Stimulated activated CD8-positive, alpha-beta memory T cell treated with anti-CD3 and anti-CD28 coated beads, Interleukin-7, amount 100 ng/mL, for 48 hours (primary cell): Measurements from ENCODE around the gene GBGT1.
"Not testable (repeated sequence)": the region's sequence is repeated elsewhere in the genome, so short reads cannot be mapped to it uniquely, and the experiment has no call there.

Experiments
- DNase-seq, 2 donors: peaks; one replicate each; pipeline ENCODE4 v3.0.0-alpha.2; 2020; ENCODE audit warnings: low read depth in 1 of 2; ENCODE audit errors: extremely low read depth in 1 of 2

GBGT1 gene

DNA sequence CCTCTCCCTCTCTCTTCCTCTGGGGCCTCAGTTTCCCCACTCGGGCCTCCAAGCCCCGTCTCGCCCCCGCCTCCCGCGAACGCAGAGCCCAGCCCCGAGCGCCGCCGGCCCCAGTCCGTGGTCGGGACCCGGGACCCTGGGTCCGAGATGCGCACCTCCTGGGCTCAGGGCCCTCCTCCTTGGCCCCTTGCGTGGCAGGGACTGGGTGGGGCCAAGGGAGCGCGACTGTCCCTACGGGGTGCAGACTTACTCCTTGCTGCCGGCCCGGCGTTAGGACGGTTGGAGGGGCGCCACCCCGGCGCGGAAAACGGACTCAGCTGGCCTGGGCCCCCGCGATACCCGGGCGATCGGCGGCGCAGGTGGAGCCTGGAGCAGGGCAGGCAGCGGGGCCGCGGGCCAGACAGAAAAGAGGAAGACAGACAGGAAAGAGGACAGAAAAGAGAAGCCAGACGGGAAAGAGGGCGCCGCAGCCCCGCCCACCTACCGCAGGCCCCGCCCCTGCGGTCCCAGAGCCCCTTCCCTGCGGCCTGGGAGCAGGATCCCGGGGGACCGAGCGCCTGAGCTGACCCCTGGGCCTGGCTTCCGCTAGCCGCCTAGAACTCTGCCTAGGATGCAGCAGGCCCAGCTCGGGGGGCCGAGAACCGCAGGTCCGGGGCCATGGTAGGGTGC, at the start of gene GBGT1:
TSS of gene GBGT1 (minus strand) at position 411 of the 669 bp plus-strand sequence. CDS start 1,502 bp downstream, outside the sequence.
- DNase-seq: no peak

DNA sequence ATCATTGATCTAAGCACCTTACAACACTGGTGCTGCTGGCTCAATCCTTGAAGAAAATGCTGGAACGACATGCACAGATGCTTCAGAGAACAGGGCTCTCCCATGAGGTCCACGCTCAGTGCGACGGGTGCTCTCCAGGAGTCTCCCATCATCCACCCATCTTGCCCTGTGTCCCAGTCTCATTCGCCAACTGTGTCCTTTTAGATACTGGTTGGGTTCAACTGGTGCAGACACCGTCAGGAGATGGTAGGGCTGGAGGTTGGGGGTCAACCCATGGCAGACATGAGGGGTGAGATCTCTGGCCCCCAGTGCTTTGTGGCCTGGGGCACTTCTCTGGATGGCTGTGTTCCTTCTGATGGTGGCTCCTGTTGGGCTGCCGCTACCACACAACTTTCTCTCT, 46.9 kb upstream of the GBGT1 start:
- DNase-seq: no peak

GRCh38 chr9:133210202-133210532, 46.5 kb upstream of the GBGT1 start:
- DNase-seq: no peak

DNA sequence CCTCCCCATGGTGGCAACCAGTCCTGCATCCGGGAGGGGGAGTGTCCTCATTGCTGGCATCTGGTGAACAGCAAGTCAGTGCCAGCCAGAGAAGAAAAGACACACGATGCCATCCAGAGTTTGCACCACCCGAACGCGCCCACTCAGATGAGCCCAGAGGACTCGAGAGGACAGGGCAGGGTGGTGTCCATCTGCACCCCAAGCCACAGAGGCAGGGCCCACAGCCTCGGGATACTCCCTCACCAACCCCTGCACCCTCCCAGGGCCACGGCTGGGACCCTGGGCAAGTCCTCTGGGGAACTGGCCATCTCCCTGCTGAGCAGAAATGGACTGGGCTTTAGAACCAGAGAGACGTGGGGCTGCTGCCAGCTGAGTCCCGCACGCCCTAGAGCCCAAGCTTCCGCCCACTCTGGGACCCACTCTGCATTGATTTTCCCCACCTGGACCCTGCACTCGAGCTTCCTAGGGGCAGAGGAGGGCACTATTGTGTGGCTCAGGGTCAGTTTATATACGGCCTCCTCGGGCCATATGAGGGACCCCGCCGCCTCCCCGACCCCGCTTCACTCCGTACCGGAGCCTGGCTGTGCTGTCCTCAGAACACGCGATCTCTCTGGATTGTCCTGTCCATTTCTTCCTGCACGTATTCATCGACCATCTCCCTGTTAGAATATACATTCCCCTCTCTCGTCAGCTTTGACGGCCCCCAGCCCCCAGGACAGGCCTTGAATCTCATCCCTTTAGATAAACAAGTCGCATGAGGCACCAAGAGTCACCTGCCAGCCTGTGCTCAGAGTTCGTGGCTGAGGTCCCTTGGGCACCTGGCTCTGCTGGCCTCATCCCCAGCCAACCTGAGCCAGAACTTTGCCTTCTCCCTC, 45.9 kb upstream of the GBGT1 start:
- not testable (repeated sequence) for DNase-seq

GRCh38 chr9:133208880-133209300, 45.2 kb upstream of the GBGT1 start, which contains the start of gene OBP2B:
TSS of gene OBP2B (minus strand) at chr9:133209250. CDS start at chr9:133209199, 51 bp downstream.
- not testable (repeated sequence) for DNase-seq

DNA sequence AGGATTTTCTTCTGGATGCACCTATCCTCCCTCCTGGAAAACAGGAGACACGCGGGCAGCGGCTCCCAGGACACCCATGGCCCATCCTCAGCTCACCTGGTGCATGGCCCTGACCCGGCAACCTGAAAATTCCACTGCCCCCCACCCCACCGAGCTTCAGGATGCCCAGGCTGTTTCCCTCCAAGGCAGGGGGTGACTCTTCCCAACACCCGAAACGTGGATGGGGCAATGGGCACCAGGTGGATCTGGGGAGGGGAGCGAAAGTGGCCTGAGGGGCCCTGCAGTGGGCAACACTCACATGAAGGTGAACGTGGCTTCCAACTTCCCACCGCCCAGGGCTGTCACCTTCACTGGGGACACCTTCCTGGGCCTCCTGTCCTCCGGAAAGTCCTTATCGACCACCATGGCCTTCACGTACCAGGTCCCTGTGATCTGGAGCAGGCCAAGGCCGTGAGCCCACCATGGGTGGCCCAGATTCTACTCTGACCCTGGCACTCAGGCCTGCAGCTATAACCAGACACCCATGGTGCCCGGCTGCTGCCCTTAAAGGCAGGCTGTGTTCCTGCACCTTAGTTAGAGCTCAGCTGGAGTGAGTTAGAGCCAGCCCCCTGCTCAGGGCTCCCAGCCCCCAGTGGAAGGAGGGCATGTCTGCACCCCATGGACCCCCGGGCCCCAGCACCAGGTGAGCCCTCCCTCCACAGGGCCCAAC, 44.6 kb upstream of the GBGT1 start:
- DNase-seq: not testable (repeated sequence)

DNA sequence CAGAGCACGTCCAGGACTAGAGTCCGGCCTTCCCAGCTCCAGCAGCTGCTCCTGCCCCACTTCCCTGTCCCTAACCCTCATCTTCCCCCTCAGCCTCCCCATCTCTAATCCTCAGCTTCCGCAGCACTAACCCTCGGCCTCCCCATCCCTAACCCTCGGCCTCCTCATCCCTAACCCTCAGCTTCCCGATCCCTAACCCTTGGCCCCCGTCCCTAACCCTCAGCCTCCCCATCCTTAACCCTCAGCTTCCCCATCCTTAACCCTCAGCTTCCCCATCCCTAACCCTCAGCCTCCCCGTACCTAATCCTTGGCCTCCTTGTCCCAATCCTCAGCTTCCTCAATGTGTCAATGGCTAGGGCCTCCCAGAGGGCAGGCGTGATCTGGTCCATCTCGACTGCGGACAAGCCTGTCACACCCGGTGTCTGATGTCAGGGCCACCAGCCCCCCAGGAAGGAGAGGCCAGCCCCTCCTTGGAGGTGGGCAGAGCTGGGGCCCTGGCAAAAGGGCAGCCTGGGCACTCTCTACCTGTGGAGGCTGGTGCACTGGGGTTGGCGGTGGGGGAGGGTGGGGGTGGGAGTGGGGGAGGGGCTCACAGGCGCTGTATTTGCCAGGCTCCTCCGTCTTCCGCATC, 43.9 kb upstream of the GBGT1 start:
- no peak for DNase-seq

GRCh38 chr9:133207021-133207531, 43.4 kb upstream of the GBGT1 start:
- no peak for DNase-seq

DNA sequence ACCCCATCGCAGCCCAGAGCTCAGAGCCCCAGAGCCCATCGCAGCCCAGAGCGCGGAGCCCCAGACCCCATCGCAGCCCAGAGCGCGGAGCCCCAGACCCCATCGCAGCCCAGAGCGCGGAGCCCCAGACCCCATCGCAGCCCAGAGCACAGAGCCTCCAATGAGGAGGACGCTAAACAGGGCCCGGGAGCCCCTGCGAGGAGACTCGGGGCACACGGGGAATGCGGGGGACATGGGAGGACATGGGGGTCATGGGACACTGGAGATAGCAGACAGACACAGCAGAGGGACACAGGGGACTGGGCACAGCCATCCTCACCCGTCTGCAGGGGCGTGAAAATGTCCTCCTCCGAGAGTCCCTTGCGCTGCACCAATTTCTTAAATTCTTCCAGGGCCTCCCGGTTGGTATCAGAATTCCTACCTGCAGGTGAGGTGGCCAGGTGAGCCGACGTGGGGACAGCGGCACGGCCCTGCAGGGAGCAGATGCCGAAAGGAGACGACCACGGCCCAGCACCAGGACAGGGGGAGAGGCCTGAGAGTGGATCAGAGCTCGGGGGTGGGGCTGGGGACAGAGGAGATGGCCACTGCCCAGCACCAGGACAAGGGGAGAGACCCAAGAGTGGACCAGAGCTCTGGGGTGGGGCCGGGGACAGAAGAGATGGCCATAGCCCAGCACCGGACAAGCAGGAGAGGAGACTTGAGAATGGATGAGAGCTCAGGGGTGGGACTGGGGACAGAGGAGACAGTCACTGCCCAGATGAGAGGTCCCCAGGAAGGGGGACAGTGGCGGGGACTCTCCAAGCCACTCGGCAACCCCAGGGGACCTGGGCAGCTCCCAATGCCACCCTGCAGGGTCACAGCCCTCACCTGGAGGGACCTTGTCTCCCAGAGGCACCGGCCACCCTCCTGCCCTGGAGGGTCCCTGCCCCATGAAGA, 42.5 kb upstream of the GBGT1 start:
- no peak for DNase-seq

GRCh38 chr9:133205481-133205887, 41.8 kb upstream of the GBGT1 start:
- DNase-seq: not testable (repeated sequence)

GRCh38 chr9:133204993-133205336, 41.3 kb upstream of the GBGT1 start:
- no peak for DNase-seq

DNA sequence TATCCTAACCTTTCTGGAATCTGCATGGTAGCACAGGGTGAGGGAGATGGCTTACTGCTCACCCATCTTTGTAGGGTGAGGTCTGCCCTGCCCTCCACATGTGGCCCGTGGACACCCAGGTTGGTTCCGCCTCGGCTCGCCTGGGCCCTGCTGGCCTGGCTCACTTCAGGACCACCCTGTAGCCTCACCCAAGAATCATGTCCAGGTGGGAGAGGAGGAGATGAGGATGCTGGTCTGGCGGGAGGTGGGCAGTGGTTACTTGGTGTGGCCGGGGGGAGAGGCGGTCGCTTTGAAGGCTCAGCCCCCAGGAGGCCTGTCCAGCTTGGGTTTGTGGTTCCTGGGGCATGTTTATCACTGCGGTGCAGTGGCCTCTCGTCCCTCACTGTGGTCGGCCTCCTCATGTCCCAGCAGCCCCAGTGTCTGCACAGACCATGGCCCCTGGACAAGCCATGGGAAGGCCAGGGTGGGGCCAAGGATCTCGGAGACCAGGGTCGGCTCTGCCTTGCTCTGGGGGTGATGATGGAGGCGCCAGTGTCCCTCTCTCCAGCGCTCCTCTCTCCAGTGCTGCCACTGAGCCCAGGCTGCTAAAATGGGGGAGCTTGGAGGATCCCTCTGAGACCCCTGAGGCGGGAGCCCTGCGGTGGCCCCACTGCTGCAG, 40.8 kb upstream of the GBGT1 start:
- DNase-seq: no peak

- no peak for DNase-seq
Observed at GRCh38 chr9:133203506-133204075, 39.9 kb upstream of the GBGT1 start.

DNA sequence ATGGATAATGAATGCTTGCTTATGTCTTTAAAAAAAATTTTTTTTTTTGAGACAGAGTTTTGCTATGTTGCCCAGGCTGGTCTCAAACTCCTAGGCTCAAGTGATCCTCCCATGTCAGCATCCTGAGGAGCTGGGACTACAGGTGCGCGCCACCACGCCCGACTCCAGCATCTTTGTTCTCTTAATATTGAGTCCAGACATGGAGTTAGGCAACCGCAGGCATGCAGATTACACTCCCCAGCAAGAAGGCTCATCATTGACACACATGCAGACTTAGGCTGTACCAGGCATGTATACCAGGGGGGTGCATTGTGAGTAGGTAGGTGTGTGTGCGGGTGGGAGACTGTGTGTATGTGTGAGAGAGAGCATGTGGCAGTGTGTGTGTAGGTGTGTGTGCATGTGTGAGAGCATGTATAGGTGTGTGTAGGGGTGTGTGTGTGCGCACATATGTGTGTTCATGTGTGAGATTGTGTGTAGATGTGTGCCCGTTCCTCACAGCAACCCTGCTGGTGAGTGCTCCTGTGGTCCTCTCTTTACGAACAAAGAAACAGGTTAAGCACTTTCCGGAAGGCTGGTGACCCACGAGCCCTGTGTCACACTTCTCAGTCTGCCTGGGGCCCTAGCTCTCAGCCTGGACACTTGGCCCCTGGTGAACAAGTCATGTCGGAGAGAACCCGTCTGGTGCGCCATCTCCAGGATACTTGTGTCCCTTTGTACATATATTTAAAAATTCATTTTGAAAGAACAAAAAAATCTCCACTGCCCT, 39.2 kb upstream of the GBGT1 start:
- no peak for DNase-seq

DNA sequence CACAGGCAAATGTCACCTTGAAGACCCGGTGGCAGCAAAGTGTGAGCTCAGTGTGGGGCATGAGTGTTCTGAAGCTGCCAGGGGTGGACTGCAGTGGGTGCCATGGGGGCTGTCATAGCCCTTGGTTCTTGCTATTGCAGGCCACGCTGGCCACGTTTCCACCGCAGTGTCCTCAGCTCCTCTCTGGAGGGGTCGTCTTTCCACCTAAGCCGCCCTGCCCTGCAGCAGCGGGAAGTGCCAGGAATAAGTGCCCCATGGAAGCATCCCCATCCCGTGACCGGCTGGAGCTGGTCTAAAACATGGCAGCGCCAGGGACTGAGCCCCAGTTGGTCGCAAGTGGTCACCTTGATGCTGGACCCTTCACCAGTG, 38.4 kb upstream of the GBGT1 start:
- DNase-seq: no peak

- DNase-seq: no peak
Observed at GRCh38 chr9:133201424-133202144, 37.9 kb upstream of the GBGT1 start.

DNA sequence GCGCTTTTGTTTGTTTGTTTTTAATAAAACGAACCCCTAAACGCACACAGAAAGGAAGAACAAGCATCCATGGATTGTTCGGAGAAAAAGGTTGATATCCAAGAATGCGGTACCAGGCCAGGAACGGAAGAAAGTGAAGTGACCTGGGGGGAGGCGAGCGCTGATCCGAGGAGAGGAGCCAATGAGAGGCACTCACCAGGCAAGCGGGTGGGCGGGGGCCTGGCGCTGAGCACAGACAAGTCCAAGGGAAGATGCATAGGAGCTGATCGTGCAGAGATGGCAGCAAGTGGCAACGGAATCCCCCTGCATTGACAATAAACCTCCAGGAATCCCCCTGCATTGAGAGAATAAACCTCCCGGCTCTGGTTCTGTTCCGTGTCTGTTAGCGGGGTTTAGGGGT, 36.9 kb upstream of the GBGT1 start:
- no peak for DNase-seq
